PC-9 (cell line): ENCODE measurements around the gene FGF14. TPM values are rescaled to one million over a fixed set of nuclear protein-coding genes. Genes with fewer than 3 reads are reported as not detected.
A peak's percentile ranks its signal among the peaks of the same experiment; 100 is the strongest.

Source experiments
- BruUV-seq: library from RNA; stranded (reverse); fragments of 400-500 nt; replicated peaks from 2 replicates; lab custom pipeline; 2021; lab: Mats Ljungman, UMichigan
- CTCF ChIA-PET: fragments of 300-600 bp; sonication (Branson Sonifier 250); formaldehyde crosslinking; loops from one replicate; lab custom pipeline; 2022; ENCODE audit warnings: antibody characterized with exemption; lab: Charles Lee
- POLR2A ChIA-PET: fragments of 300-600 bp; sonication (Branson Sonifier 250); formaldehyde crosslinking; loops from one replicate; lab custom pipeline; 2022; ENCODE audit warnings: antibody characterized with exemption; ENCODE audit not compliant: unreplicated experiment; lab: Charles Lee
- DNase-seq, 2 experiments: peaks; one replicate each; pipeline versions ENCODE4 v3.0.0 to v3.0.0-alpha.2; 2015 to 2022; ENCODE audit warnings: mixed read lengths in 1 of 2
- H2AFZ ChIP-seq: fragments of 200-600 bp; sonication (generic); 2 replicates; pipeline ENCODE4 v1.8.1; 2017; ENCODE audit warnings: antibody characterized with exemption
- H3F3A ChIP-seq: fragments of 200-600 bp; sonication (generic); 2 replicates; pipeline ENCODE4 v1.8.1; 2017; ENCODE audit warnings: antibody characterized with exemption, mild to moderate bottlenecking, low read depth; ENCODE audit not compliant: insufficient read depth
- H3K27ac ChIP-seq: fragments of 200-600 bp; sonication (generic); 2 replicates; pipeline ENCODE4 v1.6.1; 2016; ENCODE audit warnings: mixed run types
- H3K27me3 ChIP-seq: fragments of 200-600 bp; sonication (generic); 2 replicates; pipeline ENCODE4 v1.6.1; 2016; ENCODE audit warnings: low read depth, mixed run types; ENCODE audit not compliant: insufficient read depth
- H3K36me3 ChIP-seq: fragments of 200-600 bp; sonication (generic); 2 replicates; pipeline ENCODE4 v1.6.1; 2016; ENCODE audit warnings: low read depth, mixed run types
- H3K4me1 ChIP-seq: fragments of 200-600 bp; sonication (generic); replicated peaks from 2 replicates; pipeline ENCODE4 v1.6.1; 2016; ENCODE audit warnings: mixed run types; ENCODE audit not compliant: insufficient read depth
- H3K4me2 ChIP-seq: fragments of 200-600 bp; sonication (generic); 2 replicates; pipeline ENCODE4 v1.6.1; 2017; ENCODE audit warnings: mixed run types
- H3K4me3 ChIP-seq: fragments of 200-600 bp; sonication (generic); 2 replicates; pipeline ENCODE4 v1.6.1; 2016; ENCODE audit warnings: mixed run types
- H3K79me2 ChIP-seq: fragments of 200-600 bp; sonication (generic); 2 replicates; pipeline ENCODE4 v1.6.1; 2017; ENCODE audit warnings: low read depth, mixed run types
- H3K9me2 ChIP-seq: fragments of 200-600 bp; sonication (generic); 2 replicates; pipeline ENCODE4 v1.8.1; 2017; ENCODE audit warnings: mild to moderate bottlenecking; ENCODE audit not compliant: insufficient read depth
- H3K9me3 ChIP-seq: fragments of 200-600 bp; sonication (generic); 2 replicates; pipeline ENCODE4 v1.8.1; 2016; ENCODE audit warnings: low read depth; ENCODE audit not compliant: insufficient read depth
- H4K20me1 ChIP-seq: fragments of 200-600 bp; sonication (generic); 2 replicates; pipeline ENCODE4 v1.8.1; 2017; ENCODE audit not compliant: insufficient read depth
- EZH2 ChIP-seq: fragments of 200-600 bp; sonication (generic); IDR thresholded peaks from 2 replicates; pipeline ENCODE4 v1.8.0; 2017; ENCODE audit warnings: antibody characterized with exemption, low read depth
- intact Hi-C: fragments of 100-400 bp; cut with micrococcal nuclease; formaldehyde crosslinking; loops from one replicate; pipeline ENCODE4 v1.10.0; 2022; ENCODE audit not compliant: unreplicated experiment
- total RNA-seq: library from RNA; stranded (reverse); gene quantifications from 2 replicates; pipeline ENCODE4 v1.2.3, GENCODE V29; 2021
- TF ChIP-seq, protein P1 (sequence below): fragments of 200-600 bp; sonication (generic); conservative IDR thresholded peaks from 2 replicates; pipeline ENCODE4 v1.6.1; 2017; ENCODE audit warnings: mixed run types, antibody characterized with exemption, mild to moderate bottlenecking, moderate library complexity

FGF14 gene
- total RNA-seq, 1 experiment from 2014 or later: not detected

DNA sequence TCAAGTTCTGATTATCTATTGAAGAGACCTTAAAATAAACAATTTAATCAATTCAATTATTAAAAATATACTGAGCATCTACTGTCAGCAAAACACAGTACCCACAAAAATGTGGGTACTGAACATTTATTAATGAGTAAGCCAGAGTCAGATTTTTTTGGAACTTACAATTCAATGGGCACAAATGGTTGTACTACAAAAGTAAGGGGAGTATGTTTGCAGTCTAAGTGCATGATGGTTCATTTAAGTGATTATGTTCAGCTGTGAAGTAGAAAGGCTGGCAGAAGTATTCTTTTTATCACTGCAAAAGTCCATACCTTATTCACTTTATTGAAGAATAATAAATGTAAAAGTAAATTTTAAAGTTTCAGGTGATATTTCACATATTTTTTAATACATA is 27.6 kb downstream of the FGF14 start:
- intact Hi-C loops: no loop called here
- Histone ChIP-seq H3K4me2 (no peak overlapping the region), H3K4me1 (peaks cover 5% of the 10 kb centered on the region; the same call in 1 of the 2 replicates), H3K79me2 (no peaks in the 10 kb centered on the region), H3K4me3 (no peak overlapping the region), H3K27me3 (no peaks in the 10 kb centered on the region), H3K27ac (no peak overlapping the region), H3K9me2 (no peaks in the 10 kb centered on the region), H2AFZ (no peak overlapping the region), H4K20me1 (no peaks in the 10 kb centered on the region), H3K36me3 (no peaks in the 10 kb centered on the region), H3F3A (no peaks in the 10 kb centered on the region), H3K9me3 (no peaks in the 10 kb centered on the region; the same call in 1 of the 2 replicates)
- BruUV-seq: no TSS peak
- CTCF ChIA-PET: no interaction called here
- TF ChIP-seq, protein P1, sequence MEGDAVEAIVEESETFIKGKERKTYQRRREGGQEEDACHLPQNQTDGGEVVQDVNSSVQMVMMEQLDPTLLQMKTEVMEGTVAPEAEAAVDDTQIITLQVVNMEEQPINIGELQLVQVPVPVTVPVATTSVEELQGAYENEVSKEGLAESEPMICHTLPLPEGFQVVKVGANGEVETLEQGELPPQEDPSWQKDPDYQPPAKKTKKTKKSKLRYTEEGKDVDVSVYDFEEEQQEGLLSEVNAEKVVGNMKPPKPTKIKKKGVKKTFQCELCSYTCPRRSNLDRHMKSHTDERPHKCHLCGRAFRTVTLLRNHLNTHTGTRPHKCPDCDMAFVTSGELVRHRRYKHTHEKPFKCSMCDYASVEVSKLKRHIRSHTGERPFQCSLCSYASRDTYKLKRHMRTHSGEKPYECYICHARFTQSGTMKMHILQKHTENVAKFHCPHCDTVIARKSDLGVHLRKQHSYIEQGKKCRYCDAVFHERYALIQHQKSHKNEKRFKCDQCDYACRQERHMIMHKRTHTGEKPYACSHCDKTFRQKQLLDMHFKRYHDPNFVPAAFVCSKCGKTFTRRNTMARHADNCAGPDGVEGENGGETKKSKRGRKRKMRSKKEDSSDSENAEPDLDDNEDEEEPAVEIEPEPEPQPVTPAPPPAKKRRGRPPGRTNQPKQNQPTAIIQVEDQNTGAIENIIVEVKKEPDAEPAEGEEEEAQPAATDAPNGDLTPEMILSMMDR: no peak
- TF ChIP-seq EZH2: no peak
- POLR2A ChIA-PET: no interaction called here
- no peak for DNase-seq

DNA sequence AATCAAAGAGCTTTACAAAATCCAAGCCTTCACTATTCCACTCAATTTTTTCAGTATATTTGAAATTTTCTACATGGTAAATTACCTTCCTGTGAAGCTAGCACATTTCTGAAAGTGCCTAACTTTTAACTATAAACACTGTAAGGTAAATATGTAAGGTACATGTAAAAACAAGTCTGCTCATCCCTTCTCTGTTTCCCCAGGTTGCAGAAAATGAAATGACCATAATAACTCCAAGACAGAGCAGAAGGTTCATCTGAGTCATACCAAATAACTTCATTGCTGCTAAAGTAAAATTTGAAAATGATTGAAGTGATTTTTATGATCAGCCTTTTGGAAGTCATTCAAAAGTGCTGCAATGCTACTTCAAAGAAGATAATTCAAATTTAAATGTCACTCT is 28.6 kb downstream of the FGF14 start:
- no peak for DNase-seq
- no peak overlapping the region for H3K27ac ChIP-seq
- POLR2A ChIA-PET: no interaction called here
- CTCF ChIA-PET: no interaction called here
- H3F3A ChIP-seq: no peaks in the 10 kb centered on the region
- no peaks in the 10 kb centered on the region; the same call in 1 of the 2 replicates for H3K9me3 ChIP-seq
- no peaks in the 10 kb centered on the region for H3K36me3 ChIP-seq
- peaks cover 10% of the 10 kb centered on the region; the same call in 1 of the 2 replicates for H3K4me1 ChIP-seq
- BruUV-seq: no TSS peak
- H3K79me2 ChIP-seq: no peaks in the 10 kb centered on the region
- TF ChIP-seq, protein P1: no peak
- intact Hi-C loops: no loop called here
- H3K4me3 ChIP-seq: no peak overlapping the region
- no peaks in the 10 kb centered on the region for H3K27me3 ChIP-seq
- no peak overlapping the region for H2AFZ ChIP-seq
- no peaks in the 10 kb centered on the region for H4K20me1 ChIP-seq
- no peak overlapping the region for H3K4me2 ChIP-seq
- no peaks in the 10 kb centered on the region for H3K9me2 ChIP-seq

DNA sequence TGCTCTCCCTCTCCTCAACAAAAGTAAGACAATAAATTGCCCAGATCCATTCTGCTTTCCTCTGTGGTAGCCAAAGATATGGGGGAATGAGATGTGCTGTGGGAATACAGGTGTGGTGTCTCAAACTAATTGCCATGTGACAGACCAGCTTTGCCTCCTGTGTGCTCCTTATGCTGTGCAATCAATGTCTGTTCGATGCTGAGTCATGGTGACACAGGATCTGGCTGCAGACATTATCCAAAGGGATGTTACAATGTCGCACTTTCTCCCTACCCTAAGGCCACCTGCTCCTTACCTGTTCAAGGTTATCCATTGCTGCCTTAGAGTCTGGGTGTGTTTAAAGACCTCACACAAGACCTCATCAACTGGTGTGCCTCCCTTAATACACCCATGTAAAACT is 32.5 kb downstream of the FGF14 start:
- Histone ChIP-seq H3K4me3 (no peak overlapping the region), H3K79me2 (no peaks in the 10 kb centered on the region), H3K4me1 (peaks cover 10% of the 10 kb centered on the region; the same call in 1 of the 2 replicates), H3F3A (no peaks in the 10 kb centered on the region), H2AFZ (0 out of 2 replicates have a peak overlapping the region, but pooled peaks have one; percentile 44), H3K9me3 (no peaks in the 10 kb centered on the region; the same call in 1 of the 2 replicates), H3K36me3 (no peaks in the 10 kb centered on the region), H3K27me3 (0 out of 2 replicates have a peak, but pooled peaks cover 4% of the 10 kb centered on the region), H3K9me2 (no peaks in the 10 kb centered on the region), H4K20me1 (no peaks in the 10 kb centered on the region), H3K4me2 (peak overlapping the region; percentile 12; the same call in 1 of the 2 replicates), H3K27ac (peak overlapping the region; percentile 21; the same call in 1 of the 2 replicates)
- ChIA-PET POLR2A (no interaction called here), CTCF (no interaction called here)
- intact Hi-C loops: no loop called here
- no peak for DNase-seq
- BruUV-seq: no TSS peak
- no peak for TF ChIP-seq EZH2
- TF ChIP-seq, protein P1: no peak
